Breast epithelium (tissue), 3 donors: Measurements from ENCODE around the gene MYH6.

ENCODE experiments used
- POLR2A ChIP-seq: fragments of 450-650 bp; IDR thresholded peaks from one replicate; pipeline ENCODE4 v1.6.1; 2016; ENCODE audit warnings: antibody characterized with exemption, mild to moderate bottlenecking, moderate library complexity
- TF ChIP-seq, protein P1 (sequence below), 3 donors: fragments of 450-650 bp; IDR thresholded peaks; one replicate each; pipeline ENCODE4 v1.5.1; 2016 to 2017; ENCODE audit warnings: antibody characterized with exemption in 3 of 3, mild to moderate bottlenecking in 3 of 3, moderate library complexity in 3 of 3

DNA sequence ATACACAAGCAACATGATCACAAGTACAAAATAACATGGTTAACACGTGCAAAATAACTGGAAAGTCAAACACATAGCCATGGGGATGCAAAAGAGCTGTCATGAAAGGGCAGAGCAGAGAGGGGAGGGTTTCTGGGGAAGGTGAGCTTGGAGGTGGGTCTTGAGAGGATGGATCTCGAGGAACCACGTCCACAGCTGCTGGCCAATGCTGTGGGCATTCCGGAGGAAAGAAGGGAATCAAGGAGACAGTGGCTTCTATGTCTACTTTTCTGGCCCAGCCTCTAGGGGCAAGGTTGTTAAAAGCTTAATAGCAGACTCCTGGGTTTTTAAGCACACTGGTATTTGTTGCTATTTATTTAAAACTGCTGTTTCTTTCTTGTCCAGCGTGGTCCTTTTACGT, 35.8 kb upstream of the MYH6 start:
- TF ChIP-seq, protein P1, sequence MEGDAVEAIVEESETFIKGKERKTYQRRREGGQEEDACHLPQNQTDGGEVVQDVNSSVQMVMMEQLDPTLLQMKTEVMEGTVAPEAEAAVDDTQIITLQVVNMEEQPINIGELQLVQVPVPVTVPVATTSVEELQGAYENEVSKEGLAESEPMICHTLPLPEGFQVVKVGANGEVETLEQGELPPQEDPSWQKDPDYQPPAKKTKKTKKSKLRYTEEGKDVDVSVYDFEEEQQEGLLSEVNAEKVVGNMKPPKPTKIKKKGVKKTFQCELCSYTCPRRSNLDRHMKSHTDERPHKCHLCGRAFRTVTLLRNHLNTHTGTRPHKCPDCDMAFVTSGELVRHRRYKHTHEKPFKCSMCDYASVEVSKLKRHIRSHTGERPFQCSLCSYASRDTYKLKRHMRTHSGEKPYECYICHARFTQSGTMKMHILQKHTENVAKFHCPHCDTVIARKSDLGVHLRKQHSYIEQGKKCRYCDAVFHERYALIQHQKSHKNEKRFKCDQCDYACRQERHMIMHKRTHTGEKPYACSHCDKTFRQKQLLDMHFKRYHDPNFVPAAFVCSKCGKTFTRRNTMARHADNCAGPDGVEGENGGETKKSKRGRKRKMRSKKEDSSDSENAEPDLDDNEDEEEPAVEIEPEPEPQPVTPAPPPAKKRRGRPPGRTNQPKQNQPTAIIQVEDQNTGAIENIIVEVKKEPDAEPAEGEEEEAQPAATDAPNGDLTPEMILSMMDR (IDR thresholded peaks at IDR 0.05), result no peak
- no peak for TF ChIP-seq POLR2A
